Astrocyte of the spinal cord (primary cell): ENCODE results near the gene PPP1R2B.
"Not testable (repeated sequence)": the region's sequence is repeated elsewhere in the genome, so short reads cannot be mapped to it uniquely, and the experiment has no call there.

Experiments
- DNase-seq: peaks from one replicate; pipeline ENCODE4 v3.0.0; 2011; ENCODE audit warnings: low read depth, low spot score
- H3K4me3 ChIP-seq: 2 replicates; pipeline ENCODE4 v1.5.1; 2011; ENCODE audit warnings: low read depth, mild to moderate bottlenecking, low read length, moderate library complexity
- in situ Hi-C: cut with HindIII; loops from 2 replicates; pipeline ENCODE4 v1.10.0; 2017; ENCODE audit warnings: low sequenced_read_pairs
- TF ChIP-seq, protein P1 (sequence below): IDR thresholded peaks from 2 replicates; pipeline ENCODE4 v1.5.1; 2012; ENCODE audit warnings: low read depth, mild to moderate bottlenecking, low read length, inconsistent platforms

Gene PPP1R2B

DNA sequence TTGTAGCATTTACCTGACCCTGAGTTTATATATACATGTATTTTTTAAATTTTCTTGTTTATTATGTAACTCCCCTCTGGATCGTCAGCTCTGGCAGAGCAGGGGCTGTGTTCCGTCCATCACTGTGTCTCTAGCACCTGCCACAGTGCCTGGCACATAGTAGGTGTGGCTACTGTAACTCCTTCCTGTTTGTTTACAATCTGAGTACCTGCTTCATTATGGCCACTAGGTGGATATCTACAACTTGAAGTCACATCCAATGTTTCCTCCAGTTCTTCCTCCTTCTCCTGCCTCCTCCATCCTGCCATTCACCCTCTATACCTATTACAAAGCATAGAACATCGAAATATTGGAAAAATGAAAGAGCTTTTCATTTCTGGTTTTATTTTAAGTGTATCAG lies 14.2 kb upstream of the PPP1R2B start:
- TF ChIP-seq, protein P1, sequence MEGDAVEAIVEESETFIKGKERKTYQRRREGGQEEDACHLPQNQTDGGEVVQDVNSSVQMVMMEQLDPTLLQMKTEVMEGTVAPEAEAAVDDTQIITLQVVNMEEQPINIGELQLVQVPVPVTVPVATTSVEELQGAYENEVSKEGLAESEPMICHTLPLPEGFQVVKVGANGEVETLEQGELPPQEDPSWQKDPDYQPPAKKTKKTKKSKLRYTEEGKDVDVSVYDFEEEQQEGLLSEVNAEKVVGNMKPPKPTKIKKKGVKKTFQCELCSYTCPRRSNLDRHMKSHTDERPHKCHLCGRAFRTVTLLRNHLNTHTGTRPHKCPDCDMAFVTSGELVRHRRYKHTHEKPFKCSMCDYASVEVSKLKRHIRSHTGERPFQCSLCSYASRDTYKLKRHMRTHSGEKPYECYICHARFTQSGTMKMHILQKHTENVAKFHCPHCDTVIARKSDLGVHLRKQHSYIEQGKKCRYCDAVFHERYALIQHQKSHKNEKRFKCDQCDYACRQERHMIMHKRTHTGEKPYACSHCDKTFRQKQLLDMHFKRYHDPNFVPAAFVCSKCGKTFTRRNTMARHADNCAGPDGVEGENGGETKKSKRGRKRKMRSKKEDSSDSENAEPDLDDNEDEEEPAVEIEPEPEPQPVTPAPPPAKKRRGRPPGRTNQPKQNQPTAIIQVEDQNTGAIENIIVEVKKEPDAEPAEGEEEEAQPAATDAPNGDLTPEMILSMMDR = no peak
- in situ Hi-C loops = no loop called here
- no peak overlapping the region for H3K4me3 ChIP-seq
- no peak for DNase-seq

DNA sequence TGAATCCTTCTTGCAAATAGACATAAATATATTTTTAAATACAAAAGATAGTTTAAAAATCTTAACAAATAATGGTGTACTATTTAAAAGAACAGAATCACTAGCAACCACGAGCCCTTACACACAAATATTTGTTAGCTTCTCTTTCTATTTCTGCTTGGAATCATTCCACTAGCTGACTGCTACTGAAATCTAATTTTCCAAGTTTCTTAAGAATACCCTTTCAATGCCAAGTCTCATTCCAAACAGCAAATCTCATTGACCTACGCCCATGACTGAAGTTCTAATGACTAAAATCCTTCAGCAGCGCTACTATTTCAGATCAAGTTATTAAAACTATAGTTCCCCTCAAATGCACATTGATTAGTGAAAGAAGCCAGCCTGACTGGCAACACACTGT lies 13.2 kb upstream of the PPP1R2B start:
- no peak overlapping the region for H3K4me3 ChIP-seq
- no peak for DNase-seq
- TF ChIP-seq, protein P1 = no peak
- in situ Hi-C loops = no loop called here

GRCh38 chr5:156838961-156839360 lies 11.1 kb upstream of the PPP1R2B start:
- in situ Hi-C loops = no loop called here
- no peak overlapping the region for H3K4me3 ChIP-seq
- TF ChIP-seq, protein P1 = no peak
- DNase-seq = no peak

DNA sequence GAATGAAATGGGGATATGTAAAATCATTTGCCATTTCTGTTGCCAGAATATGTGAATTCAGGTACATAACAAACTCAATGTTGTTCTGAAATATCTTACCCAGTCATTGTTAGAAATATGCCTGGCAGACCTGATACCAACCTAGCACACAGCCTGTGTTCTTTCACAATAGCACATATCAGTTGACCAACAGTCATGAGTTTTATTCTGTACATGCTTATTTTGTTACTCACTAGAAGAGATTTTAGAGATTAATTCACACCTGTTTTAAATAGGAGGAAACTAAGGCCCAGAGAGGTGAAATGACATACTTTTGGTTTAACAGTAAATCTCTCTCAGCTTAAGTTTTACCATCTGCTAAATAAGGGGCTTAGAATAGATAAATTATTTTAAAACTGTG lies 8.4 kb upstream of the PPP1R2B start:
- no peak overlapping the region for H3K4me3 ChIP-seq
- in situ Hi-C loops = no loop called here
- no peak for DNase-seq
- TF ChIP-seq, protein P1 = no peak

GRCh38 chr5:156846914-156847313 lies 3.2 kb upstream of the PPP1R2B start:
- in situ Hi-C loops = no loop called here
- no peak for DNase-seq
- H3K4me3 ChIP-seq = no peak overlapping the region
- TF ChIP-seq, protein P1 = no peak

- in situ Hi-C loops, DNase-seq: not testable (repeated sequence)
Measured at GRCh38 chr5:156848447-156848846, 1.6 kb upstream of the PPP1R2B start.

DNA sequence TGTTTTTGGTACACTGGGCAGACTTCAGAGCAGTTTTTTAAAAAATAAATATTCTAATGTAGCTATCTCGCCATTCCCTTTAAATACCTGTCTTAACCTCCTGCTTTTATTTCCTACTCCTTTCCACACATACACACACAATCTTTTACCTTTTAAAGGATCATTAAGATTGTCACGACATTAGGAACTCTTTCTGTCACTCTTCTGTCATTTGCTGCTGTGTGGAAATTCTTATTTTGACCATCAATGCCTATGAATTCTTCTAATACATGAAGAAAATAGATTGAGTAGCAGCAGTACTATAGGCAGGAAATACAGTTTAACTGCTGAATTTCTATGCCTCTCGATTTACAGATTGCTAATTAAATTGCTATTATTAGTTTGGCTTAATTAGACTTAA lies 1.8 kb downstream of the PPP1R2B start:
- DNase-seq = no peak
- TF ChIP-seq, protein P1 = no peak
- no peak overlapping the region for H3K4me3 ChIP-seq
- in situ Hi-C loops = no loop called here

More at GRCh38 chr5:156848447-156848846, 1.6 kb upstream of the PPP1R2B start:
- H3K4me3 ChIP-seq = not testable (repeated sequence)

- H3K4me3 ChIP-seq, DNase-seq, in situ Hi-C loops: not testable (repeated sequence)
Measured at GRCh38 chr5:156853055-156853454, 3.0 kb downstream of the PPP1R2B start.
